ENCODE results near the gene ARHGAP20. TPM values are rescaled to one million over a fixed set of nuclear protein-coding genes. Genes with fewer than 3 reads are reported as not detected.

Gene ARHGAP20
- total RNA-seq, 1 experiment from 2014 or later, result 0.04 TPM

GRCh38 chr11:110761131-110761530 lies 48.9 kb upstream of the ARHGAP20 start:
- Histone ChIP-seq H3T11ph (ENCODE audit: low read length) (no peak overlapping the region), H3K23ac (ENCODE audit: insufficient read length, low read depth, low read length) (no peak overlapping the region), H4K5ac (ENCODE audit: insufficient read length, low read depth, low read length) (no peak overlapping the region), H3K27me3 (ENCODE audit: insufficient read depth, low read length) (no peaks in the 10 kb centered on the region), H4K91ac (ENCODE audit: insufficient read length, low read depth, low read length) (no peak overlapping the region), H4K8ac (replicated peaks; ENCODE audit: insufficient read length, low read depth, low read length) (no peak overlapping the region), H3K27ac (ENCODE audit: insufficient read length, low read depth, low read length) (no peak overlapping the region), H2AFZ (ENCODE audit: low read length) (no peak overlapping the region), H2BK5ac (ENCODE audit: insufficient read length, low read length) (no peak overlapping the region), H4K20me1 (ENCODE audit: control insufficient read depth, insufficient read depth, insufficient read length) (no peaks in the 10 kb centered on the region), H3K79me1 (ENCODE audit: insufficient read depth, low read depth, low read length, poor library complexity, severe bottlenecking) (no peaks in the 10 kb centered on the region), H3K9me3 (ENCODE audit: control insufficient read depth, low read depth, low read length) (no peaks in the 10 kb centered on the region), H3K9ac (ENCODE audit: extremely low read depth, insufficient read length, low read length) (no peak overlapping the region), H3K4me1 (ENCODE audit: insufficient read depth, low read length) (0 out of 2 replicates have a peak, but pooled peaks cover 5% of the 10 kb centered on the region), H2BK15ac (ENCODE audit: low read depth, low read length) (no peak overlapping the region), H3K56ac (ENCODE audit: insufficient read length, low read depth, low read length) (no peak overlapping the region), H2BK12ac (ENCODE audit: insufficient read length, low read depth, low read length) (no peak overlapping the region), H3K4me2 (ENCODE audit: insufficient read depth, insufficient read length, low read length) (no peak overlapping the region), H3K4ac (ENCODE audit: low read depth, low read length) (no peak overlapping the region), H3K18ac (ENCODE audit: insufficient read length, low read depth, low read length) (no peak overlapping the region), H3K23me2 (ENCODE audit: insufficient read length, low read depth, low read length, poor library complexity, severe bottlenecking) (no peaks in the 10 kb centered on the region), H2BK20ac (ENCODE audit: low read depth, low read length, poor library complexity, severe bottlenecking) (no peak overlapping the region), H3K79me2 (ENCODE audit: insufficient read depth, low read length) (no peaks in the 10 kb centered on the region), H3K14ac (ENCODE audit: insufficient read depth, low read length) (no peak overlapping the region), H2AK5ac (ENCODE audit: insufficient read length, low read length) (no peak overlapping the region), H2BK120ac (ENCODE audit: low read depth, low read length, poor library complexity, severe bottlenecking) (no peak overlapping the region)
- H3K9me3 Mint-ChIP-seq, result no peaks in the 10 kb centered on the region
- H3K36me3 Mint-ChIP-seq (ENCODE audit: insufficient read depth in 1 of 3, low read depth in 3 of 3), result no peaks in the 10 kb centered on the region
- H3K27me3 Mint-ChIP-seq (ENCODE audit: low read depth), result peaks cover 1% of the 10 kb centered on the region
- no CpG with 5 or more reads among the region's 2 CpGs for WGBS (ENCODE audit: extremely low coverage, insufficient read length, low lambda C conversion rate)
- no peak for DNase-seq
- no peak overlapping the region for H3K4me3 Mint-ChIP-seq
- TF ChIP-seq, protein P1, sequence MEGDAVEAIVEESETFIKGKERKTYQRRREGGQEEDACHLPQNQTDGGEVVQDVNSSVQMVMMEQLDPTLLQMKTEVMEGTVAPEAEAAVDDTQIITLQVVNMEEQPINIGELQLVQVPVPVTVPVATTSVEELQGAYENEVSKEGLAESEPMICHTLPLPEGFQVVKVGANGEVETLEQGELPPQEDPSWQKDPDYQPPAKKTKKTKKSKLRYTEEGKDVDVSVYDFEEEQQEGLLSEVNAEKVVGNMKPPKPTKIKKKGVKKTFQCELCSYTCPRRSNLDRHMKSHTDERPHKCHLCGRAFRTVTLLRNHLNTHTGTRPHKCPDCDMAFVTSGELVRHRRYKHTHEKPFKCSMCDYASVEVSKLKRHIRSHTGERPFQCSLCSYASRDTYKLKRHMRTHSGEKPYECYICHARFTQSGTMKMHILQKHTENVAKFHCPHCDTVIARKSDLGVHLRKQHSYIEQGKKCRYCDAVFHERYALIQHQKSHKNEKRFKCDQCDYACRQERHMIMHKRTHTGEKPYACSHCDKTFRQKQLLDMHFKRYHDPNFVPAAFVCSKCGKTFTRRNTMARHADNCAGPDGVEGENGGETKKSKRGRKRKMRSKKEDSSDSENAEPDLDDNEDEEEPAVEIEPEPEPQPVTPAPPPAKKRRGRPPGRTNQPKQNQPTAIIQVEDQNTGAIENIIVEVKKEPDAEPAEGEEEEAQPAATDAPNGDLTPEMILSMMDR (conservative IDR thresholded peaks at IDR 0.05), result no peak
- peaks cover 7 to 13% of the 10 kb centered on the region in 2 experiments for H3K4me1 Mint-ChIP-seq
- no peak overlapping the region for H3K27ac Mint-ChIP-seq

Data from H9 (cell line).